Measurements from ENCODE around the gene HPCAL4.

The HPCAL4 gene

GRCh38 chr1:39652554-39652953 lies 38.7 kb downstream of the HPCAL4 start:
- Histone ChIP-seq H3K4me2 (ENCODE audit: insufficient read depth, low read length) (no peak overlapping the region), H3K9ac (ENCODE audit: low read depth, low read length) (no peak overlapping the region), H3K36me3 (ENCODE audit: insufficient read depth, low read length) (no peaks in the 10 kb centered on the region), H3K4me3 (ENCODE audit: low read depth in 1 of 2, low read length in 2 of 2) (no peak overlapping the region), H3K79me2 (ENCODE audit: insufficient read depth, low read length) (no peaks in the 10 kb centered on the region), H4K20me1 (ENCODE audit: insufficient read depth, low read length) (peaks cover 3% of the 10 kb centered on the region; the same call in 1 of the 2 replicates), H3K27ac (ENCODE audit: low read length) (no peak overlapping the region), H3K9me3 (ENCODE audit: insufficient read depth, low read length, severe bottlenecking) (no peaks in the 10 kb centered on the region), H3K27me3 (ENCODE audit: insufficient read depth, low read length, poor library complexity) (peaks cover 10% of the 10 kb centered on the region), H2AFZ (ENCODE audit: low read depth, low read length) (no peak overlapping the region), H3K4me1 (ENCODE audit: insufficient read depth, low read length) (no peaks in the 10 kb centered on the region; the same call in 1 of the 2 replicates)
- TF ChIP-seq EZH2 (IDR thresholded peaks at IDR 0.05; ENCODE audit: borderline replicate concordance, low read depth, low read length, severe bottlenecking) = no peak
- TF ChIP-seq, protein P1, sequence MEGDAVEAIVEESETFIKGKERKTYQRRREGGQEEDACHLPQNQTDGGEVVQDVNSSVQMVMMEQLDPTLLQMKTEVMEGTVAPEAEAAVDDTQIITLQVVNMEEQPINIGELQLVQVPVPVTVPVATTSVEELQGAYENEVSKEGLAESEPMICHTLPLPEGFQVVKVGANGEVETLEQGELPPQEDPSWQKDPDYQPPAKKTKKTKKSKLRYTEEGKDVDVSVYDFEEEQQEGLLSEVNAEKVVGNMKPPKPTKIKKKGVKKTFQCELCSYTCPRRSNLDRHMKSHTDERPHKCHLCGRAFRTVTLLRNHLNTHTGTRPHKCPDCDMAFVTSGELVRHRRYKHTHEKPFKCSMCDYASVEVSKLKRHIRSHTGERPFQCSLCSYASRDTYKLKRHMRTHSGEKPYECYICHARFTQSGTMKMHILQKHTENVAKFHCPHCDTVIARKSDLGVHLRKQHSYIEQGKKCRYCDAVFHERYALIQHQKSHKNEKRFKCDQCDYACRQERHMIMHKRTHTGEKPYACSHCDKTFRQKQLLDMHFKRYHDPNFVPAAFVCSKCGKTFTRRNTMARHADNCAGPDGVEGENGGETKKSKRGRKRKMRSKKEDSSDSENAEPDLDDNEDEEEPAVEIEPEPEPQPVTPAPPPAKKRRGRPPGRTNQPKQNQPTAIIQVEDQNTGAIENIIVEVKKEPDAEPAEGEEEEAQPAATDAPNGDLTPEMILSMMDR (IDR thresholded peaks at IDR 0.05; ENCODE audit: borderline replicate concordance, extremely low read depth, low read length, poor library complexity, severe bottlenecking) = no peak
- no peak for DNase-seq
- ATAC-seq (ENCODE audit: insufficient read depth, low read depth) = no peak

GRCh38 chr1:39652105-39652504 lies 39.1 kb downstream of the HPCAL4 start:
- Histone ChIP-seq H2AFZ (ENCODE audit: low read depth, low read length) (no peak overlapping the region), H3K27me3 (ENCODE audit: insufficient read depth, low read length, poor library complexity) (peaks cover 15% of the 10 kb centered on the region), H3K27ac (ENCODE audit: low read length) (no peak overlapping the region), H3K4me3 (ENCODE audit: low read depth in 1 of 2, low read length in 2 of 2) (no peak overlapping the region), H4K20me1 (ENCODE audit: insufficient read depth, low read length) (peaks cover 3% of the 10 kb centered on the region; the same call in 1 of the 2 replicates), H3K36me3 (ENCODE audit: insufficient read depth, low read length) (no peaks in the 10 kb centered on the region), H3K4me1 (ENCODE audit: insufficient read depth, low read length) (no peaks in the 10 kb centered on the region; the same call in 1 of the 2 replicates), H3K9me3 (ENCODE audit: insufficient read depth, low read length, severe bottlenecking) (no peaks in the 10 kb centered on the region), H3K9ac (ENCODE audit: low read depth, low read length) (no peak overlapping the region), H3K4me2 (ENCODE audit: insufficient read depth, low read length) (no peak overlapping the region), H3K79me2 (ENCODE audit: insufficient read depth, low read length) (no peaks in the 10 kb centered on the region)
- no peak for TF ChIP-seq EZH2 (IDR thresholded peaks at IDR 0.05; ENCODE audit: borderline replicate concordance, low read depth, low read length, severe bottlenecking)
- TF ChIP-seq, protein P1 (IDR thresholded peaks at IDR 0.05; ENCODE audit: borderline replicate concordance, extremely low read depth, low read length, poor library complexity, severe bottlenecking) = no peak
- DNase-seq = no peak
- no peak for ATAC-seq (ENCODE audit: insufficient read depth, low read depth)

- Histone ChIP-seq H3K36me3 (ENCODE audit: insufficient read depth, low read length) (no peaks in the 10 kb centered on the region), H3K79me2 (ENCODE audit: insufficient read depth, low read length) (no peaks in the 10 kb centered on the region), H3K4me3 (ENCODE audit: low read depth in 1 of 2, low read length in 2 of 2) (no peak overlapping the region), H3K4me2 (ENCODE audit: insufficient read depth, low read length) (no peak overlapping the region), H3K4me1 (ENCODE audit: insufficient read depth, low read length) (no peaks in the 10 kb centered on the region; the same call in 1 of the 2 replicates), H3K27me3 (ENCODE audit: insufficient read depth, low read length, poor library complexity) (peaks cover 15% of the 10 kb centered on the region), H3K27ac (ENCODE audit: low read length) (no peak overlapping the region), H4K20me1 (ENCODE audit: insufficient read depth, low read length) (peaks cover 3% of the 10 kb centered on the region), H2AFZ (ENCODE audit: low read depth, low read length) (no peak overlapping the region), H3K9me3 (ENCODE audit: insufficient read depth, low read length, severe bottlenecking) (no peaks in the 10 kb centered on the region), H3K9ac (ENCODE audit: low read depth, low read length) (no peak overlapping the region)
- ATAC-seq (ENCODE audit: insufficient read depth, low read depth) (no peak), DNase-seq (no peak)
- TF ChIP-seq, protein P1 (IDR thresholded peaks at IDR 0.05; ENCODE audit: borderline replicate concordance, extremely low read depth, low read length, poor library complexity, severe bottlenecking) = no peak
- TF ChIP-seq EZH2 (IDR thresholded peaks at IDR 0.05; ENCODE audit: borderline replicate concordance, low read depth, low read length, severe bottlenecking) = no peak
These were observed 40.8 kb downstream of the HPCAL4 start for GRCh38 chr1:39650431-39650830.
